ENCODE measurements around the gene CMKLR1.

Gene CMKLR1

DNA sequence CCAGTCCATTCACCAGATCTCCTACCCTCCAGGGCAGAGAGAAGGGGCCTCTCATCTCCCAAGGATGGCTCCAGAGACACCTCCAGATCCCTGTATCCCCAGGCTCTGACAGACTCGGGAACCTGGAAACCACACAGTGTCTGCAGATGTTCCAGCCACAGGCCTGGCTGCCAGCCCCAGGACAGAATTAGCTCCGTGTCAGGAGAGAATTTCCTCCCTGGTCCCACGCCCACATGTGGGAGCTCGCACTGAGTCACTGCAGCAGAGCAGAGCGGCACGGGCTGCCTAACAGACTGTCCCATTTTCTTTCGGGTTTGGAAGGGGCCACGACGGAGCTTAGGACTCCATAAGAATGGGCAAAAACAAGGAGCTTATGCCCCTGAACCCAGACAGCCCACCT is 33.6 kb downstream of the CMKLR1 start:
- TF ChIP-seq, protein P1, sequence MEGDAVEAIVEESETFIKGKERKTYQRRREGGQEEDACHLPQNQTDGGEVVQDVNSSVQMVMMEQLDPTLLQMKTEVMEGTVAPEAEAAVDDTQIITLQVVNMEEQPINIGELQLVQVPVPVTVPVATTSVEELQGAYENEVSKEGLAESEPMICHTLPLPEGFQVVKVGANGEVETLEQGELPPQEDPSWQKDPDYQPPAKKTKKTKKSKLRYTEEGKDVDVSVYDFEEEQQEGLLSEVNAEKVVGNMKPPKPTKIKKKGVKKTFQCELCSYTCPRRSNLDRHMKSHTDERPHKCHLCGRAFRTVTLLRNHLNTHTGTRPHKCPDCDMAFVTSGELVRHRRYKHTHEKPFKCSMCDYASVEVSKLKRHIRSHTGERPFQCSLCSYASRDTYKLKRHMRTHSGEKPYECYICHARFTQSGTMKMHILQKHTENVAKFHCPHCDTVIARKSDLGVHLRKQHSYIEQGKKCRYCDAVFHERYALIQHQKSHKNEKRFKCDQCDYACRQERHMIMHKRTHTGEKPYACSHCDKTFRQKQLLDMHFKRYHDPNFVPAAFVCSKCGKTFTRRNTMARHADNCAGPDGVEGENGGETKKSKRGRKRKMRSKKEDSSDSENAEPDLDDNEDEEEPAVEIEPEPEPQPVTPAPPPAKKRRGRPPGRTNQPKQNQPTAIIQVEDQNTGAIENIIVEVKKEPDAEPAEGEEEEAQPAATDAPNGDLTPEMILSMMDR (IDR thresholded peaks at IDR 0.05; ENCODE audit: insufficient read depth, low read length, missing control alignments) = no peak
- DNase-seq (ENCODE audit: low read depth, low spot score) = peak; percentile 45
- ChIA-PET CTCF (interaction anchor here (0.6 kb wide), 1 partner anchor 192 kb away, joined by 3 read pairs; no protein-coding TSS in a partner anchor), POLR2A (interaction anchor here (0.7 kb wide), 1 partner anchor 256 kb away, joined by 3 read pairs; the partner anchor contains the start of gene SART3)
- no peak overlapping the region; the same call in 1 of the 2 replicates for H3K4me3 ChIP-seq (ENCODE audit: low read depth, low read length)

DNA sequence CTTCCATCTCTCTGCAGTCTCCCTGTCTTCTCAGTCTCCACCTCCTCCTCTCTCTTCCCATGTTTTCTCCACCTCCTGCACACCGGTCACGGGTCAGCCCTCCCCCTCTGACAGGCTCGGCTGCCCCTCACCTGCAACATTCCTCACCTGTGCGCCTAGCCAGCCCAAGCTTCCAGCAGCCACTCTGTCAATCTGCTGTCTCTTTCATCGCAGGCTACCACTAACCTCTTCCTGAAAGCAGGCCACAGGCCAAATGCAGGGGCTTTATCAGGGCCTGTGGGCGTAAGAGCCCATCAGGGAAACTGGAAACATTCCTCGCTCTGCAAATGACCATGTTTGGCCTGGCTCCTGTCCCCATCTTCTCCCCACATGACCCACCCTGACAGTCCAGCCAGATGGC is 34.5 kb downstream of the CMKLR1 start:
- TF ChIP-seq, protein P1 (IDR thresholded peaks at IDR 0.05; ENCODE audit: insufficient read depth, low read length, missing control alignments) = no peak
- CTCF ChIA-PET = no interaction called here
- no peak for DNase-seq (ENCODE audit: low read depth, low spot score)
- POLR2A ChIA-PET = no interaction called here
- no peak overlapping the region for H3K4me3 ChIP-seq (ENCODE audit: low read depth, low read length)

DNA sequence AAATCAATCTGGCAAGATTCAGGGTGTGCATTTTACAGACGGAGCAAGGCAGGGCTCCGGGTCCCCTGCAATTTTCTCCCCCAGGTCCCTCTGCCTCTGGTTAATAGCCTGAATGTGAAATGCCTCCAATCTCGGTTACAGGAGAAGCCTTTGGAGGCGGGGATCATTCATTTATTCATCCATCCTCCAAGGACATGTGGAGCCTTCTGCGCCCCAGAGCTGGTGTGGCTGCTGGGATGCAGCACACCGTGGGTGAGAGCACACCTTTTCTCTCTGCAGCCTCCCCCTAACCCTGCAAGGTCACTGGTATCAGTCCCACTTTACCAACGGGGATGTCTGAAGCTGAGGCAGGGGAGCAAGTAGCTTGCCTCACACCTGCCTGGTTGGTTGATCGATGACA is 35.4 kb downstream of the CMKLR1 start:
- no peak overlapping the region for H3K4me3 ChIP-seq (ENCODE audit: low read depth, low read length)
- ChIA-PET CTCF (no interaction called here), POLR2A (no interaction called here)
- TF ChIP-seq, protein P1 (IDR thresholded peaks at IDR 0.05; ENCODE audit: insufficient read depth, low read length, missing control alignments) = no peak
- DNase-seq (ENCODE audit: low read depth, low spot score) = no peak

DNA sequence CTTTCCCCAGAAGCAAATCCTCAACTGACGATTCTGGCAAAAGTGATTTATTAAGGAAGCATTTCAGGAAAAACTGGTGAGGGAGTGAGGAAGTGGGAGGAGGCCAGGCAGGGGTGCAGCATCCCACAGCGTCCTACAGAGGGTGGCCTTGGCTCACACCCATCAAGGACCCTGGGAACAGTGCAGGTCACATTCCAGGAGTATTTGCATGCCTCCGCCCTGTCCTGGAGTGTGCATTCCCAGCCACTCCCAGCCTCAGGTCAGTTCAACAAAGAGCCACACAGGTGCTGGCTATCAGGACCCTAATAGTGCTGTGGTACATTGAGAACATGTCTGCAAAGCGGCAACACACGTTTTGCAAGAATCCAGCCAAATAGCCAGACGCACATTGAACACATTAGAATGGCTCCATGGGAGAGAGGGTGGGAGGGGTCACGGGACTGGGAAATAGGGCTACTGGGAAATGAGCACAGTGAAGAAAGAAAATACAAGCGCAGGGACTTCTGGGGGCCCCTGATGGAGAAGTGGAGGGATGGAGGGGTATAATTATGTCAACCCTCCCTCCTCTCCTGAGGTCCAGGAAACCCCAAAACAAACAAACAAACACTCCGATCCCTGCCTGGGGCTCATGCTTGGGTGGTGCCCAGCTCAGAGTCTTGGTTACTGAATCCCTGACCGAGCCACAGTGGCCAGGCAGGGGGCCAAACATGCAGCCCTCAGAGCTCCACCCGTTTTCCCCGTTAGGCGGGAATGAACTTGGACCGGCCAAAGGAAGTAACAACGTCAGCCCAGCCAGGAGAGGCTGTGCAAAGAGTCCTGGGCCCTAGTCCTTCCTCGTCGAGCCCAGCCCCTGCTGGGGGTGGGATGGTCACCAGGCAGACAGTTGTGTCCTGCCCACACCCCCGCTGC is 36.5 kb downstream of the CMKLR1 start:
- ChIA-PET CTCF (no interaction called here), POLR2A (no interaction called here)
- H3K4me3 ChIP-seq (ENCODE audit: low read depth, low read length) = no peak overlapping the region
- no peak for DNase-seq (ENCODE audit: low read depth, low spot score)
- TF ChIP-seq, protein P1 (IDR thresholded peaks at IDR 0.05; ENCODE audit: insufficient read depth, low read length, missing control alignments) = no peak

DNA sequence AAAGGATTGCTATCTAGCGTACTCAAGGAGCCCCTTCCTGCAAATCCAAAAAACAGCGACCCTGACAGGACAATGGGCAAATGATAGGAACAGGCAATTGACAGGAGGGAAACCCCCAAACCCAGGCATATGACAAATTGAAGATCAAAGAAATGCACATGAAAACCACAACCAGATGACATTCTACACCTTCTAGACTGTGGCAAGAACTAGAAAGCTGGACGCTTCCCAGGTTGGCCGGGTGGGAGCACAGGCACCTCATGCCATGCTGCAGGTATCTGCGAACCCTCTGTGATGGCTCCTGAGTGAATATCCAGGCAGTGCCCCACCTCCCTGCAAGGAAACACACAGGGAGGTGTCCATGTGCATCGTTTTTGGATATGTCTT is 37.1 kb downstream of the CMKLR1 start:
- no peak overlapping the region for H3K4me3 ChIP-seq (ENCODE audit: low read depth, low read length)
- TF ChIP-seq, protein P1 (IDR thresholded peaks at IDR 0.05; ENCODE audit: insufficient read depth, low read length, missing control alignments) = no peak
- CTCF ChIA-PET = no interaction called here
- DNase-seq (ENCODE audit: low read depth, low spot score) = no peak
- POLR2A ChIA-PET = no interaction called here

DNA sequence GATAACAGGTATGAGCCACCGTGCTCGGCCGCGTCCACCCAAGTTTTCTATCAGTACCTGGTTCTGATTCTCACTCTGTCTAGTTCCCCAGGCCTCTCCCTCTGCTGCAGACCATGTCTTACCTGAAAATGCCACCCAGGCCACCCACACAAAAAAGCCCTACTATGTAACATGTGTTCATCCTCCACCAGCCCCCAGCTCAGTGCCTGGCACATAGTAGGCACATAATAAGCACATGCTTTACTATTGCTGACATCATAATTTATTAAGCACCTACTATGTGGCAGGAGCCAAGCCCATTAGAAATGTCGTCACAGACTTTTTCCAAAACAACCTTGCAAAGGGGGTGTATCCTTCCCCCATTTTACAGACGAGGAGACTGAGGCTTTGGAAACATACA is 37.8 kb downstream of the CMKLR1 start:
- DNase-seq (ENCODE audit: low read depth, low spot score) = no peak
- H3K4me3 ChIP-seq (ENCODE audit: low read depth, low read length) = no peak overlapping the region
- ChIA-PET POLR2A (no interaction called here), CTCF (no interaction called here)
- TF ChIP-seq, protein P1 (IDR thresholded peaks at IDR 0.05; ENCODE audit: insufficient read depth, low read length, missing control alignments) = no peak
